Large intestine (tissue), 3 donors: ENCODE measurements around the gene PIP5K1A. TPM values are rescaled to one million over a fixed set of nuclear protein-coding genes. Genes with fewer than 3 reads are reported as not detected.
"Not testable (repeated sequence)": the region's sequence is repeated elsewhere in the genome, so short reads cannot be mapped to it uniquely, and the experiment has no call there.

Experiments used
- DNase-seq, 2 donors: peaks; one replicate each; pipeline versions ENCODE4 v3.0.0 to v3.0.0-alpha.2; 2013
- H3K27ac ChIP-seq: one replicate; pipeline ENCODE4 v1.5.1; 2013; ENCODE audit warnings: low read length
- H3K27me3 ChIP-seq: 2 replicates; pipeline ENCODE4 v1.6.1; 2013; ENCODE audit warnings: low read length; ENCODE audit not compliant: control insufficient read depth, insufficient read depth
- H3K36me3 ChIP-seq: 2 replicates; pipeline ENCODE4 v1.6.1; 2013; ENCODE audit warnings: low read length; ENCODE audit not compliant: control insufficient read depth, insufficient read depth
- H3K4me1 ChIP-seq: one replicate; pipeline ENCODE4 v1.6.1; 2013; ENCODE audit warnings: low read length; ENCODE audit not compliant: control insufficient read depth, insufficient read depth
- H3K4me3 ChIP-seq: one replicate; pipeline ENCODE4 v1.5.1; 2013; ENCODE audit warnings: low read length
- H3K9me3 ChIP-seq: one replicate; pipeline ENCODE4 v1.6.1; 2013; ENCODE audit warnings: mild to moderate bottlenecking, low read depth, low read length, moderate library complexity; ENCODE audit not compliant: control insufficient read depth
- WGBS: methylation state at CpG from one replicate; pipeline ENCODE4 v1.1.5; 2013; ENCODE audit warnings: low lambda C conversion rate; ENCODE audit not compliant: insufficient coverage; 5-methylcytosine and 5-hydroxymethylcytosine counted together
- polyA plus RNA-seq: library from polyadenylated mRNA; unstranded; fragments of 120-200 nt; gene quantifications from one replicate; pipeline ENCODE4 v1.2.1, GENCODE V29; 2013

The PIP5K1A gene
- polyA plus RNA-seq, 1 donor = 32.9 TPM

DNA sequence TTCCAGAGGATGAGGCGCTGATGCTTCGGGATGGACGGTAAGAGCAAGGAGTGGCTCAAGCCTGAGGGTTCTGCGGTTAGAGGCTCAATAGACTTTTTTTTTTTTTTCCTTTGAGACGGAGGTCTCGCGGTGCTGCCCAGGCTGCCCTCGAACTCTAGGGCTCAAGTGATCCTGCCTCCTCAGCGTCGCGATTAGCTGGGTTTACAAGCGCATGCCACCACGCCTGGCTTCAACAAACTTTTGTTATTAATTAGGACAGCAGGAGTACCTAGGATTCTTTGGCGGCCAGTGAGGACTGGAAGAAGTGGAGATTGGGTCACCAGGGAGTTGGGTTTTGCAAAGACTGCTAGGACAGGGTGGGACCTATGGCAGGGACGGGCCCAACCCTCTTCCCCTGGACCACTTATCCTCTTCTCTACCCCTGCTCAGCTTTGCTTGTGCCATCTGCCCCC, 31.8 kb upstream of the PIP5K1A start:
- WGBS = no CpG with 5 or more reads among the region's 15 CpGs
- no peaks in the 10 kb centered on the region for H3K27me3 ChIP-seq
- peak overlapping the region; percentile 96 for H3K4me3 ChIP-seq
- H3K27ac ChIP-seq = peak overlapping the region; percentile 87
- H3K36me3 ChIP-seq = peaks cover 21% of the 10 kb centered on the region
- DNase-seq = no peak
- no peaks in the 10 kb centered on the region for H3K9me3 ChIP-seq
- H3K4me1 ChIP-seq = peaks cover 15% of the 10 kb centered on the region

DNA sequence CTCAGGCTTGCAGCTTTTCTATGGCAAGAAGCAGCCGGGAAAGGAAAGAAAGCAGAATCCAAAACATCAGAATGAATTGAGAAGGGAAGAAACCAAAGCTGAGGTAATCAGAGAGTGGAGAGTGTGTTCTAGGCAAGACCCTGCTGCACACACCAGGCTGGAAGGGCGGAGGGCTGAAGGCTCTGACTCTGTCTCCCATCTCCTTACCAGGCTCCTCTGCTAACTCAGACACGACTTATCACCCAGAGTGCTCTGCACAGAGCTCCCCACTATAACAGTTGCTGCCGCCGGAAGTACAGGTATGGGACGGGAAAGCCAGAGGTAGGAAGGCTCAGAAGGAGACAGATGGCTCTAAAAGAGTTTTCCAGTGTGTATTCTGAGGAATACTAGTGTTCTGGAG, 31.2 kb upstream of the PIP5K1A start:
- H3K9me3 ChIP-seq = no peaks in the 10 kb centered on the region
- no peak overlapping the region for H3K4me3 ChIP-seq
- DNase-seq = no peak
- H3K4me1 ChIP-seq = peaks cover 15% of the 10 kb centered on the region
- H3K27me3 ChIP-seq = no peaks in the 10 kb centered on the region
- peaks cover 19% of the 10 kb centered on the region for H3K36me3 ChIP-seq
- no peak overlapping the region for H3K27ac ChIP-seq
- WGBS = 100% methylated on average over 1 of the region's 6 CpGs

DNA sequence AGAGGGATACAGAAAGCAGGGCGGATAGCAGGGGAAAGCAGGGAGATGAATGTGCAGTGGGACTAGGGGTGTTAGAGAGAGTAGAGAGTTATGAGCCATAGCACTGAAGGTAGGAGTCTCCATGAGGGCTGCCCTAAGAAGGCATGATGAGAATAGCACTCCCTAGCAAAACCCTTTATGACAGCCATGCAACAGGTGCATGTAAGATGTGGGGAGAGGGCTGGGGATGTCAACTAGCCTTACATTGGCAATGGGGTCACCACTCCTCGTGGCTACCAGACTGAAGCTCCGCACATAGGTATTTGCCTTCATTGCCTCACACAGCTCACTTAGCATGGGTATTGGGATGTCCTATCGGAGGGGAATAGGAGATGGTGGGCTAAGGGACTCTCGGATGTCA, 27.2 kb upstream of the PIP5K1A start:
- H3K27ac ChIP-seq = no peak overlapping the region
- H3K9me3 ChIP-seq = no peaks in the 10 kb centered on the region
- peaks cover 5% of the 10 kb centered on the region for H3K4me1 ChIP-seq
- H3K27me3 ChIP-seq = no peaks in the 10 kb centered on the region
- no CpG with 5 or more reads among the region's 5 CpGs for WGBS
- no peak overlapping the region for H3K4me3 ChIP-seq
- peaks cover 47% of the 10 kb centered on the region for H3K36me3 ChIP-seq
- DNase-seq = no peak

DNA sequence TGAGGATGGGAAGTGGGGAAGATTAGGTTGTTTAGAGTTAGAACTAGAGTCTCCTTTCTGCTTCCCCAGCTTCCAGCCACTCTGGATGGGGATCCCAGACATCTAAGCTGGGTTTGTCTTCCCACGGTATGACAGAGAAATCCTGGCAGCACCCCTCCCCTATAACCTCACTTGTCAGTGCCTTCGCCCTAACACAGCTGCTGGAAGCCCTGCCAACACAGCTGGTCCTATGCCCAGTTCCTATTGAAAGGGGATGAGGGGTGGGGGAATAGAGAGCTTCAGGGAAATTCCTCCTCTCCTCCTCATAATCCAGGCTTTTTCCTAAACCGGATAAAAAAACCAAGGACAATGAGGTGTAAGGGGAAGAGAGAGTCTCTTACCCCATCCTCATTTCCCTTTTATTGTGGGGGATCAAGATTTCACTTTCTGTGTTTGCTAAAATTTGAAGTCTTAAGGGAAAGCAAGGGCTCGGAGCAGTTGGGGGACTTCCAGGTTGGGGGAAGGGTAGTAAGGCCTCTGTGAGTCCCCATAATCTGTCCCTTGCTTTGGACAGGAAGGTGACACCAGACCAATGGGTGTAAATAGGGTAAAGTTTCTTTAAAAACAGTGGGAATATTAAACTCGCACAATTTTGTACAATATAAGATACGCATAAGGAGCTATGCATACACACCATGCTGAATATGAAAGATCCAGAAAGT, 23.2 kb upstream of the PIP5K1A start:
- Histone ChIP-seq H3K4me3 (no peak overlapping the region), H3K27ac (no peak overlapping the region), H3K4me1 (no peaks in the 10 kb centered on the region), H3K9me3 (no peaks in the 10 kb centered on the region), H3K36me3 (peaks cover 68% of the 10 kb centered on the region), H3K27me3 (no peaks in the 10 kb centered on the region)
- no CpG with 5 or more reads among the region's 6 CpGs for WGBS
- no peak for DNase-seq

DNA sequence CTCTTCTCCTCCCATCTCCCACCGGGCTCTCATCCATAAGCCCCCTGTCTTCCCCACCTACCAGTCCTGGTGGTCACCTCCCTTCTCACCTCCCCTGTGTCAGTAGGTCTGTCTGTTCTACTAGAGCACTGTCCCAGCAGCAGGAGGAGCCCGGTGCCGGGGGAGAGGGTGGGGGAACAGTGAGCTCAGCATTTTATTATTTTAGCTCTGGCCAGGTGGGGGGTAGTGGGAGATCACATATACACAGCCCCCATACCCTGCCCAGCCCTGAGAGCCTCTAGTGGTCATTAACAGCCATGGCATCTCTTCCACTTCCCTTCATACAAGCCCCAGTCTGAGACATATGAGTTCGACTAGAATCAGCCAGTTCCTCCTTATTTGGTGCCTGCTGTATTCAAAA, 22.5 kb upstream of the PIP5K1A start, which contains the start of gene TMOD4:
TSS of gene TMOD4 (minus strand) at position 119 of the 400 bp plus-strand sequence. CDS start 1,106 bp downstream, outside the sequence.
- WGBS = no CpG with 5 or more reads among the region's 4 CpGs
- Histone ChIP-seq H3K4me3 (no peak within 1 kb of the TSS), H3K36me3 (peaks cover 70% of the 10 kb centered on the region), H3K4me1 (no peaks in the 10 kb centered on the region), H3K27me3 (no peaks in the 10 kb centered on the region), H3K9me3 (no peaks in the 10 kb centered on the region), H3K27ac (no peak within 1 kb of the TSS)
- DNase-seq = no peak

DNA sequence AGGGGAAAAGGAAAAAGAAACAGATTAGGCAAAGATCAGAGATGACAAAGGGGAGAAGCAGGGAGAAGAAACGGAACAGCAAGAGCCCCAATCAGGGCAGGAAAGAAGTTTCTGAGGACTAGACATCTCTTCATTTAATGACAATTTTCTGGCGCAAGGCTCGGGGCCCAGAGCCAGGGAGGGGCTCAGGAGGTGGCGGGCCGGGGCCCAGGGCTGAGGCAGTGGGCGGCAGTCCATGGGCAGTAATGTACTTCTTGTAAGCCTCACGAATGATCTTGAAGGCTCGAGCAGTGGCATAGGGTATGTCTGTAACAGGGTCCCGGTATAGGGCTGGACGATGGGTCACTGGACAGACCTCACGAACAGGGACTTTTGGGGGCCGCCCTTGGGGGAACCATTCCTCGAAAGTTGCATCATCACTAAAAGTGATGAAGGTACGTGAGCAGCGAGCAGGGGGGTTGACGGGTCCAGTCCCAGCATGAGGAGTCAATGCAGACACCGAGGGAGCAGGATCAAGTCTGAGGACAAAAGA, 21.8 kb upstream of the PIP5K1A start:
- 97% methylated on average over 5 of the region's 17 CpGs for whole genome bisulfite sequencing
- no peak for DNase-seq
- H3K9me3 ChIP-seq = no peaks in the 10 kb centered on the region
- H3K4me1 ChIP-seq = no peaks in the 10 kb centered on the region
- H3K36me3 ChIP-seq = peaks cover 73% of the 10 kb centered on the region
- no peak overlapping the region for H3K27ac ChIP-seq
- no peak overlapping the region for H3K4me3 ChIP-seq
- H3K27me3 ChIP-seq = no peaks in the 10 kb centered on the region

DNA sequence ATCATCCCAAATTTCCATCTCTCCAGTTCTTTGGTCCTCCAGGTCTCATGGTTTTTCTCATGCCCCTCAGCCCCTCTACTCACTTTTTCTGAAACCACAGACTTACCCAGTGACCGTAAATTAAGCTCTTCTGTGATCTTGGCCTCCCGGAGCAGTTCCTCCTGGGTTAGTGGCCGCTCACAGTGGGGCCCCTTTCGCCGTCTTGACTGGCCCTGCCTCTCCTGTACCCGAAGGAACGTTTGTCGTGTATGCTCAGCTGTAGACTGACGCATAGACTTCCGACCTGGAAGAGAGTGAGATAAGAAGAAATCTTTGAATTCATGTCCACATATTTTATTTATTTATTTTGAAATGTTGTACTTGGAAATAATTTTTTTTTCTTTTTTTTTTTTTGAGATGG, 14.1 kb upstream of the PIP5K1A start:
- H3K36me3 ChIP-seq = peaks cover 51% of the 10 kb centered on the region
- DNase-seq = no peak
- no peaks in the 10 kb centered on the region for H3K9me3 ChIP-seq
- no peak overlapping the region for H3K27ac ChIP-seq
- H3K4me1 ChIP-seq = peaks cover 4% of the 10 kb centered on the region
- no peak overlapping the region for H3K4me3 ChIP-seq
- no peaks in the 10 kb centered on the region for H3K27me3 ChIP-seq
- no CpG with 5 or more reads among the region's 10 CpGs for WGBS

DNA sequence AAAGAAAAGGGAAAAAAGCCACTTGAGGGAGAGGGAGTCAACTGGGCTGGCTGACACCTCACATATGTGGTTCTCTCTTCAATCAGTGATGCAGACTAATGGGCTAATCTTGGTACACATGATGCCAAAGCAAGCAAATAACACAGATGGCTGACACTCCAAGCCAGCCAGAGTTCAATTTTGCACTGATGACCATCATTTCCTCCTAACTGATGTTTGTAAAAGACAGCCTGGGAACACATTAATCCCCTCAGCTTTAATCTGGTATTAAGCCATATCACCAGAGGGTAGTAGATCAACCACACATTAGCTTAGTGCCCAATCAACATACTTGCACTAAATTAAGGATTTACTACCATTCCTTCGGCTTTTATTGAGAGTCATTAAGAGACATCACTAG, 11.1 kb upstream of the PIP5K1A start:
- no peak overlapping the region for H3K27ac ChIP-seq
- H3K9me3 ChIP-seq = no peaks in the 10 kb centered on the region
- H3K4me1 ChIP-seq = peaks cover 4% of the 10 kb centered on the region
- H3K36me3 ChIP-seq = peaks cover 30% of the 10 kb centered on the region
- DNase-seq = no peak
- no peaks in the 10 kb centered on the region for H3K27me3 ChIP-seq
- H3K4me3 ChIP-seq = no peak overlapping the region
- no CpG with 5 or more reads among the region's 1 CpG for WGBS

DNA sequence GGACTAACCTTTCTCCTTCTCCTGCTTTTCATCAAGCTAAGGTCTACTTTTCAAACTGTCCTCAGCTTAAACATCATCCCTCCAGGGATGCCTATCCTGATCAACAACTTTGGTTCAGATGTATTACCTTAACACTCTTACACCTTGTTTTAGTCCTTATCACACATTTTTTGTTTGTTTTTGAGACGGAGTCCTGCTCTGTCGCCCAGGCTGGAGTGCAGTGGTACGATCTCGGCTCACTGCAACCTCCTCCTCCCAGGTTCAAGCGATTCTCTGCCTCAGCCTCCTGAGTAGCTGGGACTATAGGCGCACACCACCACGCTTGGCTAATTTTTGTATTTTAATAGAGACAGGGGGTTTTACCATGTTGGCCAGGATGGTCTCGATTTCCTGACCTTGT, 9.7 kb upstream of the PIP5K1A start:
- Histone ChIP-seq H3K36me3 (peaks cover 17% of the 10 kb centered on the region), H3K4me3 (peak overlapping the region; percentile 84)
- H3K27ac ChIP-seq, H3K4me1 ChIP-seq, H3K27me3 ChIP-seq, H3K9me3 ChIP-seq, DNase-seq: not testable (repeated sequence)
- WGBS = no CpG with 5 or more reads among the region's 8 CpGs

DNA sequence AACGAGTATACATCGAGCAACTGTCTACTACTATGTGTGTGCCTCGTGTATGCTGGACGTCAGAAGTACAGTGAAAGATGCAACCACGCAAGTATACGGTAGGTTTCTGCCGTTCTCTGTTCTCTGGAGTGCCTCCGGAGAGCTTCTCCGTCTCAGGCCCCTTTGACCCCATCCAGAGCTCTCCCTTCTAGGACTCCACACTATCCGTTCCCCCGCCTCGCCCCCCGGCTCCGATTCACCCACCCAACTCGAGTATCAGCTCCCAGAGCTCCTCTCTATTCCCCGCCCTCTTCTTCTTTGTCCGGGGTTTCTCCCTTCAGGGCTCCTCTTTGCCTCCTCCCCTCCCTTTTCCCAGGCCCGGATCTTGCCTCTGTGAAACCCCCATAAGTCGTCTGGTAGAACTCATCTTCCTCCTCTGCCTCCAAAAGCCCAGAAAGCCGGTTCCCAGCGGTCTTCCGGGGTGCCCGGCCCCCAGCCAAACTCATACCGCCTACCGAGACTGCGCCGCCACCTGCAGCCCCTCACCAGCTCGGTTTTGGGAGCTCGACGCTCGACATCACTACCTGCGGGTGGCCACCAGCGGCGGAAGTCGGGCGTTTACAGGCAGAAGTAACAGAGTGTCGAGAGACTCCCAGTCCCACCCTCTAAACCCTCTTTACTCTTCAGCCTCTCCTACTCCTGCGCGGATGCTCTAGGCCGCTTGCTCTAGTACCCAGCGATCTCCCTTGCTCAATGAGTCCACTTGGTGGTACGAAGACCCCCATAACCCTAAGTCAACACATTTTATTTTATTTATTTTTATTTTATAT, 8.5 kb upstream of the PIP5K1A start, which contains the start of gene VPS72:
TSS of gene VPS72 (minus strand) at position 561 of the 809 bp plus-strand sequence. CDS start at position 485, 76 bp downstream.
- peak; percentile 84 to 93 for DNase-seq
- Histone ChIP-seq H3K27ac (peak within 1 kb of the TSS; percentile 83), H3K27me3 (no peaks in the 10 kb centered on the region), H3K4me1 (peaks cover 4% of the 10 kb centered on the region), H3K9me3 (no peaks in the 10 kb centered on the region), H3K4me3 (peak within 1 kb of the TSS; percentile 84), H3K36me3 (peaks cover 8% of the 10 kb centered on the region)
- 0% methylated on average over 4 of the region's 42 CpGs for WGBS
